Skeletal muscle tissue (tissue), 4 donors: ENCODE data around the gene EMC7. TPM values are rescaled to one million over a fixed set of nuclear protein-coding genes. Genes with fewer than 3 reads are reported as not detected.
A peak's percentile ranks its signal among the peaks of the same experiment; 100 is the strongest.
"Not testable (repeated sequence)": the region's sequence is repeated elsewhere in the genome, so short reads cannot be mapped to it uniquely, and the experiment has no call there.

Experiments
- H3K27ac ChIP-seq: one replicate; pipeline ENCODE4 v1.7.0; 2013; ENCODE audit warnings: mild to moderate bottlenecking, low read depth, low read length, inconsistent platforms
- H3K27me3 ChIP-seq, 3 donors: one replicate each; pipeline ENCODE4 v1.7.0; 2013; ENCODE audit warnings: low read length in 3 of 3; ENCODE audit not compliant: control insufficient read depth in 3 of 3, insufficient read depth in 3 of 3
- H3K36me3 ChIP-seq, 3 donors: one replicate each; pipeline ENCODE4 v1.7.0; 2013; ENCODE audit warnings: low read length in 3 of 3; ENCODE audit not compliant: control insufficient read depth in 3 of 3, insufficient read depth in 3 of 3
- H3K4me1 ChIP-seq, 3 donors: one replicate each; pipeline ENCODE4 v1.7.0; 2013; ENCODE audit warnings: low read length in 3 of 3, mild to moderate bottlenecking in 3 of 3; ENCODE audit not compliant: control insufficient read depth in 3 of 3, insufficient read depth in 3 of 3
- H3K4me3 ChIP-seq, 3 donors: one replicate each; pipeline ENCODE4 v1.7.0; 2013; ENCODE audit warnings: low read length in 3 of 3
- H3K9ac ChIP-seq, 3 donors: one replicate each; pipeline ENCODE4 v1.7.0; 2013; ENCODE audit warnings: low read length in 3 of 3, mild to moderate bottlenecking in 3 of 3, moderate library complexity in 2 of 3, low read depth in 1 of 3
- H3K9me3 ChIP-seq, 3 donors: one replicate each; pipeline ENCODE4 v1.7.0; 2013; ENCODE audit warnings: low read length in 3 of 3; ENCODE audit not compliant: control insufficient read depth in 3 of 3
- total RNA-seq: library from RNA; depleted of rRNA; stranded (reverse); fragments of >200 nt; gene quantifications from one replicate; pipeline ENCODE4 v1.2.3, GENCODE V29; 2014
- donor health status: Osteomylitis.

The EMC7 gene
- 22.4 TPM for total RNA-seq

- Histone ChIP-seq H3K4me1 (peaks cover 14 to 30% (median 21%) of the 10 kb centered on the region in 3 donors), H3K9ac (peak within 1 kb of the TSS; percentile 94 to 98 (median 98)), H3K36me3 (peaks cover 0 to 4% (median 0%) of the 10 kb centered on the region in 3 donors), H3K4me3 (peak within 1 kb of the TSS; percentile 94 to 99 (median 99)), H3K9me3 (no peaks in the 10 kb centered on the region), H3K27ac (peak within 1 kb of the TSS; percentile 86), H3K27me3 (no peaks in the 10 kb centered on the region)
These were observed at the start of gene EMC7, which contains the start of gene PGBD4 for GRCh38 chr15:34101366-34102174. Gene EMC7, minus strand, starts transcription at chr15:34101862. Its CDS starts 23 bp downstream, at chr15:34101839. Gene PGBD4, plus strand, starts transcription at chr15:34102083. Its CDS starts 449 bp downstream, at chr15:34102532.

- no peak overlapping the region for H3K9ac ChIP-seq
- peaks cover 4 to 36% (median 30%) of the 10 kb centered on the region in 3 donors for H3K36me3 ChIP-seq
- no peak overlapping the region for H3K27ac ChIP-seq
- no peak overlapping the region for H3K4me3 ChIP-seq
- H3K27me3 ChIP-seq = no peaks in the 10 kb centered on the region
- no peaks in the 10 kb centered on the region for H3K9me3 ChIP-seq
- no peaks in the 10 kb centered on the region for H3K4me1 ChIP-seq
These were observed 45.9 kb upstream of the EMC7 start for GRCh38 chr15:34147371-34148140.

- Histone ChIP-seq H3K27ac (no peak overlapping the region), H3K36me3 (peaks cover 0 to 3% (median 0%) of the 10 kb centered on the region in 3 donors), H3K9ac (no peak overlapping the region), H3K4me3 (no peak overlapping the region), H3K4me1 (no peaks in the 10 kb centered on the region), H3K9me3 (no peaks in the 10 kb centered on the region), H3K27me3 (no peaks in the 10 kb centered on the region)
These were observed 31.8 kb upstream of the EMC7 start for GRCh38 chr15:34133511-34133910.

- Histone ChIP-seq H3K27ac (no peak overlapping the region), H3K27me3 (no peaks in the 10 kb centered on the region), H3K36me3 (peaks cover 0 to 3% (median 0%) of the 10 kb centered on the region in 3 donors), H3K9ac (no peak overlapping the region), H3K4me3 (no peak overlapping the region), H3K9me3 (no peaks in the 10 kb centered on the region), H3K4me1 (no peaks in the 10 kb centered on the region)
These were observed 31.2 kb upstream of the EMC7 start for GRCh38 chr15:34132881-34133280.

DNA sequence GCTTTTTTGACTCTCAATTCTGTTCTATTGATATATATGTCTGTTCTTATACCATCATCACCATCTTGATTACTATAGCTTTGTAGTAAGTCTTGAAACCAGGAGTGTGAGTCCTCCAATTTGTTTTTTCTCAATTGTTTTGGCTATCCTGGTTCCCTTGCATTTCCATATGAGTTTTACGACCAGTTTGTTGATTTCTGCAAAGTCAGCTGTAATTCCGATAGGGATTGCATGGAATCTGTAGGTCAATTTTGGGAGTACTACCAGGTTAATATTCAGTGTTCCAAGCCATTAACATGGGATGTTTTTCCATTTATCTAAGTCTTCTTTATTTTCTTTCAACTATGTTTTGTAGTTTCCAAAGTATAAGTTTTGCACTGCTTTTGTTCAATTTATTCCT lies 27.2 kb upstream of the EMC7 start:
- Histone ChIP-seq H3K4me1 (peaks cover 3 to 5% (median 5%) of the 10 kb centered on the region in 3 donors), H3K27me3 (no peaks in the 10 kb centered on the region), H3K36me3 (no peaks in the 10 kb centered on the region), H3K9me3 (no peaks in the 10 kb centered on the region), H3K27ac (no peak overlapping the region), H3K9ac (no peak overlapping the region), H3K4me3 (no peak overlapping the region)

DNA sequence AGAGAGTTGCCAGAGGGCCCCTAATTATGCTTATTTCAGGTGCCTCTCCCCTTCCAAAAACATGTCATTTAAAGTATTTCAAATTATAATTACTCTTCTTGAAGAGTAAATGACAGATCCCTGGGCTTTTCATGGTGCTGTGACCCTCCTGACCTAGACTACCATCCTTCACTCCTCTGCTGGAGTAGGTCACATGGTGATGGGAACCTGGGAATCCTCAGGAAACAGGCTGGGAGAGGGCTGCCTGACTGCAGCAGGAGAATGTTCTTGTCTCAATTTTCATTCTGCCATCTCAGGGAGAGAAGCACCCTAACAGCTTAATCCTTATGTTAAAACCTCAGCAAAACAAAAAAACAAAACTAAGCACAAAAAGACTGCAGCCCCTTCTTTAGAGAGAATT lies 24.9 kb upstream of the EMC7 start:
- no peaks in the 10 kb centered on the region for H3K9me3 ChIP-seq
- H3K4me1 ChIP-seq = peaks cover 3 to 5% (median 5%) of the 10 kb centered on the region in 3 donors
- no peak overlapping the region for H3K9ac ChIP-seq
- no peaks in the 10 kb centered on the region for H3K27me3 ChIP-seq
- H3K27ac ChIP-seq = no peak overlapping the region
- H3K4me3 ChIP-seq = no peak overlapping the region
- no peaks in the 10 kb centered on the region for H3K36me3 ChIP-seq

GRCh38 chr15:34125945-34126344 lies 24.3 kb upstream of the EMC7 start:
- Histone ChIP-seq H3K27ac (no peak overlapping the region), H3K36me3 (no peaks in the 10 kb centered on the region), H3K9me3 (no peaks in the 10 kb centered on the region), H3K4me1 (peaks cover 3 to 5% (median 5%) of the 10 kb centered on the region in 3 donors), H3K27me3 (no peaks in the 10 kb centered on the region), H3K9ac (no peak overlapping the region), H3K4me3 (no peak overlapping the region)

GRCh38 chr15:34124651-34125050 lies 23.0 kb upstream of the EMC7 start:
- Histone ChIP-seq H3K4me1 (peaks cover 3 to 5% (median 5%) of the 10 kb centered on the region in 3 donors), H3K27me3 (no peaks in the 10 kb centered on the region), H3K4me3 (peak overlapping the region in 1 of 3 donors; percentile 13), H3K9me3 (no peaks in the 10 kb centered on the region), H3K36me3 (no peaks in the 10 kb centered on the region), H3K9ac (peak overlapping the region in 1 of 3 donors; percentile 14), H3K27ac (no peak overlapping the region)

GRCh38 chr15:34122771-34123183 lies 21.1 kb upstream of the EMC7 start:
- Histone ChIP-seq H3K27me3 (no peaks in the 10 kb centered on the region), H3K27ac (no peak overlapping the region), H3K4me3 (no peak overlapping the region), H3K9ac (no peak overlapping the region), H3K9me3 (no peaks in the 10 kb centered on the region), H3K4me1 (peaks cover 3 to 5% (median 5%) of the 10 kb centered on the region in 3 donors), H3K36me3 (no peaks in the 10 kb centered on the region)

DNA sequence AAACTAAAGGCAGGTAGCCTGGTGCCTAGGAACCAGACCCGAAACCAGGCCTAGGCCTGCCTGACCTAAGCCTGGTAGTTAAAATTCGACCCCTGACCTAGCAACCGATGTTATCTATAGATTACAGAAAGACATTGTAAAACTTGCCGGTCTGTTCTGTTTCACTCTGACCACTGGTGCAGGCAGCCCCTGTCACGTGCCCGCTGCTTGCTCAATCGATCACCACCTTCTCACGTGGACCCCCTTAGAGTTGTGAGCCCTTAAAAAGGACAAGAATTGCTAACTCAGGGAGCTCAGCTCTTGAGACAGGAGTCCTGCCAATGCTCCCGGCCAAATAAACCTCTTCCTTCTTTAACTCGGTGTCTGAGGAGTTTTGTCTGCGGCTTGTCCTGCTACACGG lies 20.1 kb upstream of the EMC7 start:
- not testable (repeated sequence) for H3K4me1 ChIP-seq, H3K9me3 ChIP-seq, H3K9ac ChIP-seq, H3K4me3 ChIP-seq, H3K27me3 ChIP-seq, H3K27ac ChIP-seq, H3K36me3 ChIP-seq
